ENCODE results near the gene KLHL8. TPM values are rescaled to one million over a fixed set of nuclear protein-coding genes. Genes with fewer than 3 reads are reported as not detected.

Gene KLHL8
- total RNA-seq, 1 donor from 2014 or later: 11.5 TPM

DNA sequence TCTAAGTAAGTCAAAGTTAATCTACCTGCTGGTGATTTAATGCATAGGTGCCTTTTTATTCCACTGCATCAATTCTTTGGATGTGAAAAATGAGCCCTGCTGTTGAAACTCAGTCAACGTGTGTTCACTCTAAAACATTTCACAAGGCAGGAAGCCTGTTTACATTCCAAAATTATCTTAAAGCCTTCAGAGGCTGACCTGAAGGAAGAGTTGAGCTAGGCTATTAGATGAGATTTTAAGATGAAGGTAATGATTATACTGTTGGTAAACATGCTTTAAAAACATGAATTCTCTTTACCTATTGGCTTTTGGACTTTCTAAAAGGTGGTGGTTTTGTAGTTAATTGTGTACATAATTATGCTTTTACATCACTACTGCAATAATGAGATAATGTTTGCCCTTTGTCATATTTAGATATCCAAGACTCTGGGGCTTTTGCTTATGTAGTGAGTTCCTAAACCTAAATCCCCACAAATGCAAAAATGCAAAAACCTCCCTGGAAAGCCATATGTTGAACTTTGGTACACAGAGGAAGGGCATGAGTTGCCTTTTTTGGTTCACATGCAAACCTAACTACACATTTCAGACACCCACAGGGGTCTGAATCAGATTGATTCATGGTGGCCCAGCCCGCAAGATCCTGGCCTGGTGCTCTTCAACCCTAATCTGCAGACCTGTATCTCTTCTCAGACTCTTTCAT, 92.3 kb downstream of the KLHL8 start:
- Mint-ChIP-seq H3K27ac (ENCODE audit: unreplicated experiment) (no peak overlapping the region), H3K9me3 (ENCODE audit: unreplicated experiment) (no peaks in the 10 kb centered on the region), H3K4me1 (ENCODE audit: unreplicated experiment) (peaks cover 2% of the 10 kb centered on the region), H3K27me3 (ENCODE audit: unreplicated experiment) (no peaks in the 10 kb centered on the region), H3K4me3 (ENCODE audit: unreplicated experiment) (no peak overlapping the region), H3K36me3 (ENCODE audit: unreplicated experiment) (peaks cover 53% of the 10 kb centered on the region)
- no peak for DNase-seq (ENCODE audit: extremely low spot score, unreplicated experiment)
- no peak for TF ChIP-seq CTCF (IDR thresholded peaks at IDR 0.05)

DNA sequence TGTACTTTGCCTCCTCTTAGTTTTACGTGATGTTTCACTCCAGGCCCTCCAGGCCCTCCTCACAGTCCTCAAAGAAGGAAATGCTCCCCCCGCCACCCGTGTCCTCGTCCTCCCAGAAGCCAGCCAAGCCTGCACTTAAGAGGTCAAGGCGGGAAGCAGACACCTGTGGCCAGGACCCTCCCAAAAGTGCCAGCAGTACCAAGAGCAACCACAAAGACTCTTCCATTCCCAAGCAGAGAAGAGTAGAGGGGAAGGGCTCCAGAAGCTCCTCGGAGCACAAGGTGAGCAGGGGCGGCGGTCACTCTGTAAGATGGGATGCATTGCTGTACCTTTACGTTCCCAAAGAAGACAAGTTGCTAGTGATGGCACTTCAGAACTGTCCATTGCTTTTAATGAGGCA, 94.4 kb downstream of the KLHL8 start:
- no peaks in the 10 kb centered on the region for H3K9me3 Mint-ChIP-seq (ENCODE audit: unreplicated experiment)
- H3K27ac Mint-ChIP-seq (ENCODE audit: unreplicated experiment): no peak overlapping the region
- H3K36me3 Mint-ChIP-seq (ENCODE audit: unreplicated experiment): peaks cover 38% of the 10 kb centered on the region
- H3K4me1 Mint-ChIP-seq (ENCODE audit: unreplicated experiment): peaks cover 16% of the 10 kb centered on the region
- no peak overlapping the region for H3K4me3 Mint-ChIP-seq (ENCODE audit: unreplicated experiment)
- no peak for DNase-seq (ENCODE audit: extremely low spot score, unreplicated experiment)
- H3K27me3 Mint-ChIP-seq (ENCODE audit: unreplicated experiment): no peaks in the 10 kb centered on the region
- no peak for TF ChIP-seq CTCF (IDR thresholded peaks at IDR 0.05)

DNA sequence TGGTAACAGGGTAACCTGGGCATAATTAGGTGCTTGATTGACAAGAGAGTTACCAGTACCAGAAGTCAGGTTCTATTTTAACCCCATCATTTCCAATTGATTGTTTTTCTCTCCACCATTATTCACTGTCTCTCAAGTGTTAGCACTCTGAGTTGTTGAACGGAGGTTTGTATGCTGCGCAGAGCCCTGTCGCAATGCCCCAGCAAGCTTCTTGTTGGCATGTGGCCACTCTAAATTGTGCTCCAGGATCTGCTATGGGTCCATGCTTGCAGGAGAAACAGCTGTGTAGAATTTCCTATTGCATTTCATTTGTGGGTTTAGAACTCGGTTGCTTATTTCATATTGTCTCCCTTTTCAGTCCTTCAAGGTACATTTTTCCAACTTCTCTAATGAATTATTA, 98.2 kb downstream of the KLHL8 start:
- DNase-seq (ENCODE audit: extremely low spot score, unreplicated experiment): no peak
- TF ChIP-seq CTCF (IDR thresholded peaks at IDR 0.05): no peak
- H3K36me3 Mint-ChIP-seq (ENCODE audit: unreplicated experiment): peaks cover 28% of the 10 kb centered on the region

DNA sequence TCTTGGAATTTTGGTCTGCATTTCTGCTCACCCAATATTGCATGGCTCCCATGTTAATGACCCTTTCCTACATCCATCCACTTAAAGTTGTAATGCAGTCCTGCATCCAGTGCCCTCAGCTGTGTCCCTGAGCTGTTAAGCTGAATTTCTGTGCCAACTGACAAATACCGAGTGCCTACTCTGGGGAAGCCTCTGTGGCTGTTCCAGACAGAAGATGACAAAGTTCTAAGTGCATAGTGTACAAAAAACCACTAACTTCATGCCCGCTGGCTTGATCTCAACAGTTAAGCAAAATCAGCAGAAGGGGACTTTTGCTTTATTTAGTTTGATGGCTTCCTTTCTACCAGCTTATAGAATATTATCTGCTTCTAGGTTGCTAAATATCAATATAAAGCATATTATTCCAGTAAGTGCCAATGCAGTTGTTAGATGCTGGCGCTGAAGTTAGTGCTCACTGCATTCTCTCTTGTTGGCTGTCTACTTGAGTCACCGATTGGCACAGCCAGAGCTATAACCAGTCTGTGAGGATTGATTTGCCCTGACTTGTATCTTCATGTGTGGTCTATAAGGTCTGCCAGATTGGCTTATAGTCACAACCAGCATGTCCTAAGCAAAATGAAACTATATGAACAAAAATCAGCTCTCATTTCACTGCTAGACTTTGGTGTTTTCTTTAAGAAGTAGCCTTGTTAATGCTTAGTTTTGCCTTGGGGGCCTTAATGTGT, 98.9 kb downstream of the KLHL8 start:
- H3K27me3 Mint-ChIP-seq (ENCODE audit: unreplicated experiment): no peaks in the 10 kb centered on the region
- peaks cover 58% of the 10 kb centered on the region for H3K4me1 Mint-ChIP-seq (ENCODE audit: unreplicated experiment)
- no peak overlapping the region for H3K27ac Mint-ChIP-seq (ENCODE audit: unreplicated experiment)
- H3K4me3 Mint-ChIP-seq (ENCODE audit: unreplicated experiment): no peak overlapping the region
- H3K9me3 Mint-ChIP-seq (ENCODE audit: unreplicated experiment): no peaks in the 10 kb centered on the region
- no peak for DNase-seq (ENCODE audit: extremely low spot score, unreplicated experiment)
- no peak for TF ChIP-seq CTCF (IDR thresholded peaks at IDR 0.05)
- H3K36me3 Mint-ChIP-seq (ENCODE audit: unreplicated experiment): peaks cover 24% of the 10 kb centered on the region

More for the DNA sequence above, 98.2 kb downstream of the KLHL8 start:
- Mint-ChIP-seq H3K4me1 (ENCODE audit: unreplicated experiment) (peaks cover 50% of the 10 kb centered on the region), H3K9me3 (ENCODE audit: unreplicated experiment) (no peaks in the 10 kb centered on the region), H3K27me3 (ENCODE audit: unreplicated experiment) (no peaks in the 10 kb centered on the region), H3K27ac (ENCODE audit: unreplicated experiment) (no peak overlapping the region), H3K4me3 (ENCODE audit: unreplicated experiment) (no peak overlapping the region)

- Mint-ChIP-seq H3K27me3 (ENCODE audit: unreplicated experiment) (no peaks in the 10 kb centered on the region), H3K4me3 (ENCODE audit: unreplicated experiment) (no peak overlapping the region), H3K27ac (ENCODE audit: unreplicated experiment) (peak overlapping the region; percentile 32), H3K9me3 (ENCODE audit: unreplicated experiment) (no peaks in the 10 kb centered on the region), H3K4me1 (ENCODE audit: unreplicated experiment) (peaks cover 67% of the 10 kb centered on the region), H3K36me3 (ENCODE audit: unreplicated experiment) (peaks cover 16% of the 10 kb centered on the region)
- DNase-seq (ENCODE audit: extremely low spot score, unreplicated experiment): no peak
- TF ChIP-seq CTCF (IDR thresholded peaks at IDR 0.05): no peak
These were observed 99.8 kb downstream of the KLHL8 start for GRCh38 chr4:87120411-87121162.
